Esophagus squamous epithelium (tissue), 4 donors: ENCODE results near the gene CDHR5.

Experiments used
- CTCF ChIP-seq, 6 experiments: fragments of 450-650 bp in 4 of 6; fragments of 200-600 bp in 2 of 6; sonication (generic) in 2 of 6; IDR thresholded peaks; one replicate each; pipeline ENCODE4 v1.5.1; 2016 to 2019; ENCODE audit warnings: antibody characterized with exemption in 6 of 6, mild to moderate bottlenecking in 4 of 6, moderate library complexity in 4 of 6
- POLR2A ChIP-seq, 4 donors: fragments of 450-650 bp; IDR thresholded peaks; one replicate each; pipeline ENCODE4 v1.6.1; 2017; ENCODE audit warnings: antibody characterized with exemption in 4 of 4, mild to moderate bottlenecking in 4 of 4, moderate library complexity in 3 of 4

- TF ChIP-seq CTCF (IDR thresholded peaks at IDR 0.05), result no peak
- no peak for TF ChIP-seq POLR2A (IDR thresholded peaks at IDR 0.05)
Measured at GRCh38 chr11:617199-617911, 7.4 kb downstream of the CDHR5 start.
